DND-41 (cell line): ENCODE measurements around the gene SIRPA.

Source experiments
- ATAC-seq: fragments of 200-7000 bp; cut with Tn5 transposase; 3 replicates; pipeline ENCODE4 v1.9.1; 2021; ENCODE audit warnings: low read depth; ENCODE audit not compliant: insufficient read depth
- DNase-seq: peaks from one replicate; pipeline ENCODE4 v3.0.0-alpha.2; 2020
- H2AFZ ChIP-seq: 2 replicates; pipeline ENCODE4 v1.6.0; 2012; ENCODE audit warnings: low read depth, low read length
- H3K27ac ChIP-seq: 2 replicates; pipeline ENCODE4 v1.5.1; 2012; ENCODE audit warnings: low read length, inconsistent platforms
- H3K27me3 ChIP-seq: fragments of 200-600 bp; sonication (generic); 2 replicates; pipeline ENCODE4 v1.6.0; 2012; ENCODE audit warnings: low read length, mild to moderate bottlenecking, inconsistent platforms; ENCODE audit not compliant: insufficient read depth, poor library complexity
- H3K36me3 ChIP-seq: 2 replicates; pipeline ENCODE4 v1.5.1; 2012; ENCODE audit warnings: low read length, inconsistent platforms; ENCODE audit not compliant: insufficient read depth
- H3K4me1 ChIP-seq: 2 replicates; pipeline ENCODE4 v1.5.1; 2012; ENCODE audit warnings: mild to moderate bottlenecking, low read length; ENCODE audit not compliant: insufficient read depth
- H3K4me2 ChIP-seq: 2 replicates; pipeline ENCODE4 v1.6.0; 2012; ENCODE audit warnings: mild to moderate bottlenecking, moderate library complexity, low read length, inconsistent platforms; ENCODE audit not compliant: insufficient read depth
- H3K4me3 ChIP-seq, 2 experiments: fragments of 200-600 bp in 1 of 2; shearing (Covaris generic) in 1 of 2; 2 replicates each; pipeline ENCODE4 v1.5.1; 2012 to 2016; ENCODE audit warnings: inconsistent platforms in 2 of 2, low read length in 2 of 2, mild to moderate bottlenecking in 2 of 2, low read depth in 1 of 2, moderate library complexity in 1 of 2
- H3K79me2 ChIP-seq: 2 replicates; pipeline ENCODE4 v1.6.0; 2012; ENCODE audit warnings: low read length, inconsistent platforms; ENCODE audit not compliant: insufficient read depth
- H3K9ac ChIP-seq: 2 replicates; pipeline ENCODE4 v1.6.0; 2012; ENCODE audit warnings: low read depth, mild to moderate bottlenecking, inconsistent platforms, low read length, moderate library complexity
- H3K9me3 ChIP-seq: 2 replicates; pipeline ENCODE4 v1.5.1; 2012; ENCODE audit warnings: low read length, moderate library complexity, mild to moderate bottlenecking, inconsistent platforms; ENCODE audit not compliant: insufficient read depth, severe bottlenecking
- H4K20me1 ChIP-seq: 2 replicates; pipeline ENCODE4 v1.6.0; 2012; ENCODE audit warnings: low read length; ENCODE audit not compliant: insufficient read depth
- CTCF ChIP-seq: IDR thresholded peaks from 2 replicates; pipeline ENCODE4 v1.5.1; 2012; ENCODE audit warnings: borderline replicate concordance, low read length, moderate library complexity, mild to moderate bottlenecking; ENCODE audit not compliant: poor library complexity, severe bottlenecking; ENCODE audit errors: extremely low read depth
- EZH2 ChIP-seq: IDR thresholded peaks from 3 replicates; pipeline ENCODE4 v1.6.1; 2012; ENCODE audit warnings: borderline replicate concordance, low read depth, mild to moderate bottlenecking, moderate library complexity, low read length, inconsistent platforms; ENCODE audit not compliant: severe bottlenecking

Gene SIRPA

DNA sequence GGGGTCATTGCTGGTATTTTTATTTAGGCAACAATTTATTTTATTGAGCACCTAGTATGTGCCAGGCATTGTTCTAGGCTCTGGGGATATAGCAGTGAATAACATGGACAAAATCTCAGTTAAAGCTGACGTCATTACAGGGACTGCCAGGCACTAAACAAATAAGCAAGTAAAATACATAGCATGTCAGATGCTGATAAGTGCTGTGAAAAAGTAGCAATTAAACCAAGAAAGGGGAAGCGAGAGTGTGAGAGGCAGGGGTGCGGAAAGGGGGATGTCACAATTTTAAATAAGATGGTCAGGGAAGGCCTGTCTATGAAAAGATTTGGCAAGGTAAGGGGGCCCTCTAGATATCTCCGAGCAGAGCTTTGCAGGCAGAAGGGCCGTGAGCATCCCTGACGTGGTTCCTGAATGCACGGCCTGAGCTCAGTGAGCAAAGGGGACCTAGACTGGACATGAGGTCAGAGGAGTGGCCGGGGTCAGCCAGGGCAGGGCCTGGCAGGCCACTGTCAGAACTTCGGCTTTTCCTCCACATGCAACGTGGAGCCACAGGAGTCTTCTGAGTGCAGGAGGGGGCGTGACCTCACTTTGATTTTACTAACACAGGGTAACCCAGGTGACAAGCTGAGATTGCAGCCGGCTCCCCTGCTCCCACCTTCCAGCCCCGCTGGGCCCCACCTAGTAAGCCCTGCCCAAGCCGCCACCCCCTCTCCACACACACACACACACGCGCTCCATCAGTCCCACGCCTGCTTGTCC, 24.2 kb upstream of the SIRPA start:
- Histone ChIP-seq H3K27me3 (no peaks in the 10 kb centered on the region), H3K36me3 (no peaks in the 10 kb centered on the region), H3K79me2 (no peaks in the 10 kb centered on the region), H3K9ac (no peak overlapping the region), H3K4me1 (no peaks in the 10 kb centered on the region), H2AFZ (no peak overlapping the region), H3K27ac (no peak overlapping the region), H3K9me3 (no peaks in the 10 kb centered on the region), H3K4me3 (no peak overlapping the region), H3K4me2 (no peak overlapping the region), H4K20me1 (peaks cover 8% of the 10 kb centered on the region; the same call in 1 of the 2 replicates)
- no peak for TF ChIP-seq CTCF
- no peak for TF ChIP-seq EZH2
- DNase-seq (no peak), ATAC-seq (no peak)

DNA sequence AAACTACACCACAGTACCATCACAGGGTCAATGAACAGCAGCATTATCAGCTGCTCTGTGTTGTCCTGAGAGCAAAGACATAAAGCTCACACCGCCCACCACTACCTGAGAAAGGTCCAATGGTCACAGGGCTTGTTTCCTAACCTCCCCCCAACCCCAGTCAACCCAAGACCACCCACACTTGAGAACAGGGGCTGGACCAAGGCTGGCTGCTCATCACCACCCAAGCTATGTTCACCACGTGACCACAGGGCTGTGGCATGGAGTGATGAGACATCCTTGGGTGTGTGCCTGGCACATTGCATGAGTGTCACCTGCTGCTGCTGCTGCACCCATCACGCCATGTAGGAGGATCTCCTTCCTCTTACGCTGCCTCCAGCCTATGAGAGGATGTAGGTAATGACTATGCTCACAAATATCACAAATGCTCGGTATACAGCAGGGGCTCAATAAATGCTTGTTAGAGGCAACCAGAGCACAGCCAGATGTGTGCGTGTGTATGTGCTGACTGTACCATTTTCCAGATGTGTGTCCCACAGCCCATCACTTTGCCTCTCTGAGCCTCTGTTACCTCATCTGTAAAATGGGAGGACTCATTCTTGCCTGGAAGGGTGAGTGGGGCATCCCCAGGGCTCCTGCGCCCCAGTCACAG, 23.3 kb upstream of the SIRPA start:
- Histone ChIP-seq H3K9me3 (no peaks in the 10 kb centered on the region), H4K20me1 (peaks cover 8% of the 10 kb centered on the region; the same call in 1 of the 2 replicates), H3K36me3 (no peaks in the 10 kb centered on the region), H3K4me1 (no peaks in the 10 kb centered on the region), H3K4me3 (no peak overlapping the region), H3K9ac (no peak overlapping the region), H2AFZ (no peak overlapping the region), H3K27me3 (no peaks in the 10 kb centered on the region), H3K27ac (no peak overlapping the region), H3K79me2 (no peaks in the 10 kb centered on the region), H3K4me2 (no peak overlapping the region)
- ATAC-seq (no peak), DNase-seq (no peak)
- no peak for TF ChIP-seq CTCF
- TF ChIP-seq EZH2, result no peak

DNA sequence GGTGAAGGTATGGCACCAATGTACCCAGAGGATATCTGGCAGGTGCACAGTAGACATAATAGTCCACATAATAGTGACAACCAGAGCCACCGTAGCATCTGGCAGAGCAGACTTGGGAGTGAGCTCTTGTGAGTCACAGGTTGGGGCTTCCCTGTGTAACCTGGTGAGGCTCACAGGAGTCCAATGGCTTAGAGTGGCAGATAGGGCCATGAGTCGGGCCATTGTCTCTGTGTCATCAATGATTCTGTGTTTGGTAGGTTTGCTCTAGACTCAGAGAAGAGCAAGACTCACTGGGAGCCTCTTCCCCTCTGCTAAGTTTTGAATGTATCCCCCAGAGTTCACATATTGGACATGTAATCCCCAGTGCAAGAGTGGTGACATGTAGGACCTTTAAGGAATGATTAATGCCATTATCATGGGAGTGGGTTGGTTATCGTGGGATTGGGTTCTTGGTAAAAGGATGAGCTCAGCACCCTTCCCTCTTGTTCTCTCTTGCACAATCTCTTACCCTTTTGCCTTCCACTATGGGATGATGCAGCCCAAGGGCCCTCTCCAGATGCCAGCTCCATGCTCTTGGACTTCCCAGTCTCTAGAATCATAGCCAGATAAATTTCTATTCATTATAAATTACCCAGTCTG, 22.6 kb upstream of the SIRPA start:
- Histone ChIP-seq H3K4me3 (no peak overlapping the region), H3K4me2 (no peak overlapping the region), H3K9ac (no peak overlapping the region), H3K4me1 (no peaks in the 10 kb centered on the region), H2AFZ (no peak overlapping the region), H4K20me1 (peaks cover 7% of the 10 kb centered on the region; the same call in 1 of the 2 replicates), H3K27me3 (no peaks in the 10 kb centered on the region), H3K79me2 (no peaks in the 10 kb centered on the region), H3K27ac (no peak overlapping the region), H3K9me3 (no peaks in the 10 kb centered on the region), H3K36me3 (no peaks in the 10 kb centered on the region)
- DNase-seq, result no peak
- TF ChIP-seq EZH2 (no peak), CTCF (no peak)
- no peak for ATAC-seq
